ENCODE data around the gene SEC14L5.

- no peak for TF ChIP-seq CTCF (conservative IDR thresholded peaks at IDR 0.05; ENCODE audit: low read depth, low read length)
- no peak for TF ChIP-seq POLR2A (IDR thresholded peaks at IDR 0.05; ENCODE audit: low read depth, low read length)
- TF ChIP-seq RAD21 (IDR thresholded peaks at IDR 0.05; ENCODE audit: low read length), result no peak
- TF ChIP-seq RCOR1 (IDR thresholded peaks at IDR 0.05; ENCODE audit: insufficient replicate concordance, low read length), result no peak
- no peak for TF ChIP-seq SMC3 (IDR thresholded peaks at IDR 0.05; ENCODE audit: low read depth, low read length)
- TF ChIP-seq RFX5 (IDR thresholded peaks at IDR 0.05; ENCODE audit: low read depth, low read length), result no peak
- no peak for TF ChIP-seq NFE2L2 (IDR thresholded peaks at IDR 0.05; ENCODE audit: low read depth, low read length)
- no peak for TF ChIP-seq MAFK (IDR thresholded peaks at IDR 0.05; ENCODE audit: low read depth, low read length)
- TF ChIP-seq ELK1 (IDR thresholded peaks at IDR 0.05; ENCODE audit: borderline replicate concordance, low read depth, low read length), result no peak
- TF ChIP-seq BHLHE40 (IDR thresholded peaks at IDR 0.05; ENCODE audit: low read depth, low read length), result no peak
Observed at GRCh38 chr16:4926928-4927327, 31.2 kb upstream of the SEC14L5 start.
